Activated CD8-positive, alpha-beta T cell treated with anti-CD3 and anti-CD28 coated beads, Interleukin-2, amount 10 ng/mL, durations not matched to agents 7 days and 5 days (primary cell): ENCODE data around the gene HOXC4. TPM values are rescaled to one million over a fixed set of nuclear protein-coding genes. Genes with fewer than 3 reads are reported as not detected.

Source experiments
- ATAC-seq: fragments of 150-1000 bp; cut with Tn5 transposase; one replicate; pipeline ENCODE4 v1.10.0; 2021; ENCODE audit warnings: moderate library complexity
- CTCF ChIA-PET: fragments of 350-600 bp; sonication (Branson Sonifier 250); formaldehyde crosslinking; loops from one replicate; lab custom pipeline; 2021; ENCODE audit warnings: antibody characterized with exemption; lab: Charles Lee
- POLR2A ChIA-PET: fragments of 350-600 bp; sonication (Branson Sonifier 250); formaldehyde crosslinking; loops from one replicate; lab custom pipeline; 2021; ENCODE audit warnings: antibody characterized with exemption; lab: Charles Lee
- DNase-seq: peaks from one replicate; pipeline ENCODE4 v3.0.0-alpha.2; 2020
- H3K27ac Mint-ChIP-seq: one replicate; pipeline ENCODE4 v1.8.0; 2021; ENCODE audit warnings: mild to moderate bottlenecking, mixed read lengths
- H3K27me3 Mint-ChIP-seq: one replicate; pipeline ENCODE4 v1.8.0; 2021; ENCODE audit warnings: low read depth, mixed read lengths
- H3K36me3 Mint-ChIP-seq: one replicate; pipeline ENCODE4 v1.8.0; 2021; ENCODE audit warnings: low read depth, mixed read lengths
- H3K4me1 Mint-ChIP-seq: one replicate; pipeline ENCODE4 v1.8.0; 2021; ENCODE audit warnings: low read depth, mixed read lengths
- H3K4me3 Mint-ChIP-seq: one replicate; pipeline ENCODE4 v1.8.0; 2021; ENCODE audit warnings: mild to moderate bottlenecking, mixed read lengths
- H3K9me3 Mint-ChIP-seq: one replicate; pipeline ENCODE4 v1.8.0; 2022; ENCODE audit warnings: mixed read lengths; ENCODE audit not compliant: insufficient read depth
- total RNA-seq, 2 experiments: library from RNA; stranded (reverse); gene quantifications; one replicate each; pipeline ENCODE4 v1.2.3, GENCODE V29; 2021

HOXC4 gene
- total RNA-seq, 2 experiments from 2014 or later, result 1.1 to 1.3 TPM

- Mint-ChIP-seq H3K27me3 (peaks cover 92% of the 10 kb centered on the region), H3K36me3 (no peaks in the 10 kb centered on the region), H3K27ac (no peak overlapping the region), H3K4me3 (no peak overlapping the region), H3K4me1 (peaks cover 20% of the 10 kb centered on the region), H3K9me3 (no peaks in the 10 kb centered on the region)
- ATAC-seq (no peak), DNase-seq (no peak)
- ChIA-PET POLR2A (interaction anchor here (0.7 kb wide), 1 partner anchor 22 kb away, joined by 3 read pairs; no protein-coding TSS in a partner anchor), CTCF (interaction anchor here (0.8 to 7.0 kb wide), 8 partner anchors 8 to 199 kb away, joined by 3 to 91 read pairs (median 8); partner anchors contain the start of genes HOXC5 and SMUG1)
Measured at GRCh38 chr12:54009171-54010052, 44.2 kb upstream of the HOXC4 start.

- H3K27ac Mint-ChIP-seq, result no peak overlapping the region
- POLR2A ChIA-PET, result no interaction called here
- DNase-seq, result no peak
Measured at GRCh38 chr12:54010053-54010971, 43.3 kb upstream of the HOXC4 start.

GRCh38 chr12:54010972-54011664 is 42.5 kb upstream of the HOXC4 start:
- H3K27me3 Mint-ChIP-seq, result peaks cover 94% of the 10 kb centered on the region
- peaks cover 20% of the 10 kb centered on the region for H3K4me1 Mint-ChIP-seq
- ChIA-PET POLR2A (no interaction called here), CTCF (interaction anchor here (1.0 to 7.0 kb wide), 3 partner anchors 22 to 204 kb away, joined by 3 to 91 read pairs (median 6); partner anchors contain the start of genes HOXC5 and SMUG1)
- no peak overlapping the region for H3K27ac Mint-ChIP-seq
- no peaks in the 10 kb centered on the region for H3K36me3 Mint-ChIP-seq
- DNase-seq (no peak), ATAC-seq (no peak)
- no peak overlapping the region for H3K4me3 Mint-ChIP-seq
- no peaks in the 10 kb centered on the region for H3K9me3 Mint-ChIP-seq

More at GRCh38 chr12:54010053-54010971, 43.3 kb upstream of the HOXC4 start:
- CTCF ChIA-PET, result interaction anchor here (1.5 to 7.0 kb wide), 2 partner anchors 183 to 205 kb away, joined by 3 to 91 read pairs; partner anchors contain the start of gene SMUG1
- H3K9me3 Mint-ChIP-seq, result no peaks in the 10 kb centered on the region
- peaks cover 25% of the 10 kb centered on the region for H3K4me1 Mint-ChIP-seq
- ATAC-seq, result no peak
- peaks cover 95% of the 10 kb centered on the region for H3K27me3 Mint-ChIP-seq
- no peaks in the 10 kb centered on the region for H3K36me3 Mint-ChIP-seq
- no peak overlapping the region for H3K4me3 Mint-ChIP-seq

DNA sequence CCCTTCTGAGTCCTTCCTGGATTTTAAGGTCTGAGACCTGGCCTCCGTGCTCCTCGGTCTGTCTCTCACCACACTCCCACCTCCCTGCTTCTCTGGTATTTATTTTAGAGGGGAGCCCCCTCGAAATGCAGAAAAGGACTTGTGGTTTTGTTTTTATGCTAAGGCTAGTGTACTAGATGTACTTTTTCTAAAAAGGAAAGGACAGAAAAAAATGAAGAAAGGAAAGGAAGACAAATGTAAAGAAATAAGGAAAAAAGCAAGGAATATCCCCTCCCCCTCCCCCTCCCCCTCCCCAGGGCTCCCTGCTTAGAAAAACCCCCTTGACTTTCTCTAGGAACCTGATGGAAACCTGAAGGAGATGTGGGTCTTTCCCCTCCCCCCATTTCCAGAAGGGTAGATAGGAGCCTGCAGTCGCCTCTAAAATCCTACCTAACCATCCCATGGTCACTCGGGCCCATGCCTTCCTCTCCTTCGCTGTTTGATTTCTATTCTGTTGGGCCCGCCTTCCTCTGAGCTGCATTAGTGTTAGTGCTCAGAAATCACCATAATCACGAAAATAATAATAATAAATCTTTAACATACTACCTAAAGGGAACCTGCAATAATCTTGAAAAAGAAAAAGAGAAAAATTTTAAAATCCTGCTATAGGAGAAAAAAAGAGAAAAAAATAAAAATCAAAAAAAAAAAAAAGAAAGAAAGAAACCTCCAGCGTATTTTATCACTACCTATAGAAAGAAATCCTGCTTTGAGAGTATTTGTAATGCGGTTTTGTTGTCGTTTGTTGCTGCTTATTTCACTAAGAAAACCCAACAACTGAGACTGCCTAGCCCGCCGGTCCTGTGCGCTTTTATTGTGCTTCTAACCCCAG is 41.7 kb upstream of the HOXC4 start:
- Mint-ChIP-seq H3K27me3 (peaks cover 92% of the 10 kb centered on the region), H3K36me3 (no peaks in the 10 kb centered on the region), H3K4me3 (no peak overlapping the region), H3K27ac (no peak overlapping the region), H3K4me1 (peaks cover 13% of the 10 kb centered on the region), H3K9me3 (no peaks in the 10 kb centered on the region)
- ATAC-seq (no peak), DNase-seq (no peak)
- ChIA-PET CTCF (interaction anchor here (0.9 to 7.0 kb wide), 5 partner anchors 21 to 203 kb away, joined by 3 to 91 read pairs (median 6); partner anchors contain the start of genes HOXC5 and SMUG1), POLR2A (no interaction called here)

DNA sequence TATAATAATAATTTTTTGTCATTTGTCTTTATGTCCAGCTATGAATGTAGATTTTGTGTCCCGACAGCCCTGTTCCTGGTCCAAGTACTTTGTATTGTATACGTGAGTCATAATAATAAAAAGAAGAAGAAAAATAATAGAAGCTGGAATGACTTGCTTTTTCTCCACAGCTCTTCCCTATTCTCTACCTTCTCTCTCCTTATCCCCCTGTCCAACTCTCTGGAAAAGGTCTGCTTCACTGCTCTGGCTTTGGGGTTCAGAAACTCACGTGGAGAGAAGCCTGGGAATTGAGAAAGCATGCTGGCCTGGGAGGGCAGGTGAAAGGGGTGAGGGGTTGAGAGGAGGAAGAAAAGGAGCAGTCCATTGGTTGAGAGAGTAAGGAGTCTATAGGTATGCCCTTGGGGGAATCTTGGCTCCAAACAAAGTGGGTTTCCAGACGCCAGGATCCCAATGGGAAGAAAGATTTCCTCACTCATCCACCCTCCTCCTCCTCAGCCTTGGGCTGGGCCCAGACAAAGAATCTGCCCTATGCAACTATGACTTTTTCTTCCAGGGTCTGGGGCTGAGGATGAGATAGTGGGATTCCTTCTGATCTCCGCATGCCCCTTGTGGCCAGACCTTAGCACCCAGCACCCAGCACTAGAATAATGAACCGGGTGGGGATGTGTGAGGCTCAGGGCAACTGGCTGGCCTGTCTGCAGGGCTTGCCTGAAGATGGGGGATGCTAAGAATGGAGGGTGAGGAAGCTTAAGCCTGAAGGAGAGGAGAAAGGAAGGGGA is 40.8 kb upstream of the HOXC4 start:
- ATAC-seq, result no peak
- Mint-ChIP-seq H3K27ac (no peak overlapping the region), H3K9me3 (no peaks in the 10 kb centered on the region), H3K4me1 (peaks cover 20% of the 10 kb centered on the region), H3K36me3 (no peaks in the 10 kb centered on the region), H3K27me3 (peaks cover 92% of the 10 kb centered on the region), H3K4me3 (no peak overlapping the region)
- DNase-seq, result no peak
- CTCF ChIA-PET, result interaction anchor here (0.9 to 2.5 kb wide), 4 partner anchors 188 to 202 kb away, joined by 3 to 10 read pairs (median 4); no protein-coding TSS in a partner anchor
- POLR2A ChIA-PET, result no interaction called here

- CTCF ChIA-PET, result interaction anchor here (0.8 to 2.5 kb wide), 5 partner anchors 38 to 200 kb away, joined by 3 to 10 read pairs (median 4); no protein-coding TSS in a partner anchor
- ATAC-seq (no peak), DNase-seq (no peak)
- H3K27ac Mint-ChIP-seq, result no peak overlapping the region
- POLR2A ChIA-PET, result no interaction called here
- peaks cover 24% of the 10 kb centered on the region for H3K4me1 Mint-ChIP-seq
- H3K9me3 Mint-ChIP-seq, result no peaks in the 10 kb centered on the region
- peaks cover 80% of the 10 kb centered on the region for H3K27me3 Mint-ChIP-seq
- H3K4me3 Mint-ChIP-seq, result peak overlapping the region; percentile 17
- H3K36me3 Mint-ChIP-seq, result no peaks in the 10 kb centered on the region
Measured at GRCh38 chr12:54014377-54015017, 39.1 kb upstream of the HOXC4 start.

DNA sequence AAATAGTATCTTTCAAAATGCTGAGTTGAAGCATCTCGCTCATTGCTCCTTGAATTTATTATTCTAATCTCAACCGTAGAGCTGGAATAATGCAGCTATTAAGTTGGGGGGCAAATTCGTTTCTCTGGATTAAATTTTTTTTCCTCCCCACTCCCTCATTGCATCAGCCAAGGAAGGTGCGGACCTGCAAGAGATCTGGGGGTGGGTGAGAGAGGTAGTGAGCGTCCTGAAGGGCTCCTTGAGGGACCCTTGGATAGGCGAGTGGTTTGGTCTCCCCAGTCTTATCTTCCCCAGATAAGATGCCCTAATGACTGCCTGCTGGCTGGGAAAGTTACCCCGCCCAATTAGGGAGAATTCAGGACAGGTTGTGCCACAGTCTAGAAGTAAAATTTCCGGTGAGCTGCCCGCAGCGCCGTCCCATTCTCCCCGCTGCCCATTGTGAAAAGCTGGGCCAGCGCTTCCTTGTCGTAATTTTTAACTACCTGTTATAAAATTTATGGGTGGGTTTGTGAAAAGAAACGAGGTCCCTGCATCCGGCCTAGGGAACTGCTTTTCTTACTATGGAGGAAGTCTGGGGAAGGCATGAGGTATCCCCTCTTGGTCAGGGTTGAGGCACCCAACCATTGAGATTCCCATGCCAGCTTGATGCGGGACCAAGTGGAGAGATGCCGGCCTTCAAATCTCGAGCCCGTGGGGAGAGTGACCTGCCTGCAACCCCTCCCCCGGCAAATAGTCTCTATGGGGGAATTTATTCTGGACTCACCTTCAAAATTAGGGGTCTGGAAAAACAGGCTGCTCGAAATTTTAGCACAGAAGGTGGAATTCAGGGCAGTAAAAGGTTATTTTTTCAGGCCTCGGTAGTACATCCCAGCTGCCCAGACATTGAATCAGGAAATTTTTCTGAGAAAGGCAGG is 38.4 kb upstream of the HOXC4 start:
- DNase-seq, result no peak
- no peak for ATAC-seq
- CTCF ChIA-PET, result interaction anchor here (1.1 to 3.1 kb wide), 7 partner anchors 7 to 199 kb away, joined by 3 to 15 read pairs (median 4); partner anchors contain the start of gene HOXC5
- H3K27me3 Mint-ChIP-seq, result peaks cover 80% of the 10 kb centered on the region
- H3K4me3 Mint-ChIP-seq, result peak overlapping the region; percentile 17
- no peaks in the 10 kb centered on the region for H3K36me3 Mint-ChIP-seq
- peaks cover 23% of the 10 kb centered on the region for H3K4me1 Mint-ChIP-seq
- no peak overlapping the region for H3K27ac Mint-ChIP-seq
- POLR2A ChIA-PET, result no interaction called here
- no peaks in the 10 kb centered on the region for H3K9me3 Mint-ChIP-seq

- ChIA-PET POLR2A (interaction anchor here (0.7 kb wide), 1 partner anchor 18 kb away, joined by 6 read pairs; no protein-coding TSS in a partner anchor), CTCF (interaction anchor here (1.4 to 3.1 kb wide), 5 partner anchors 8 to 193 kb away, joined by 3 to 15 read pairs (median 4); partner anchors contain the start of gene HOXC5)
- Mint-ChIP-seq H3K4me3 (no peak overlapping the region), H3K9me3 (no peaks in the 10 kb centered on the region), H3K27me3 (peaks cover 79% of the 10 kb centered on the region), H3K27ac (no peak overlapping the region), H3K4me1 (peaks cover 23% of the 10 kb centered on the region), H3K36me3 (no peaks in the 10 kb centered on the region)
- DNase-seq, result no peak
- ATAC-seq, result no peak
Measured at GRCh38 chr12:54016051-54016450, 37.6 kb upstream of the HOXC4 start.
